Astrocyte of the cerebellum (primary cell): ENCODE data around the gene DNAI4.
"Not testable (repeated sequence)": the region's sequence is repeated elsewhere in the genome, so short reads cannot be mapped to it uniquely, and the experiment has no call there.

Source experiments
- DNase-seq: peaks from one replicate; pipeline ENCODE4 v3.0.0-alpha.2; 2011; ENCODE audit warnings: low read depth
- H3K4me3 ChIP-seq: 2 replicates; pipeline ENCODE4 v1.5.1; 2011; ENCODE audit warnings: mild to moderate bottlenecking, low read depth, low read length, moderate library complexity
- in situ Hi-C: cut with HindIII; loops from 2 replicates; pipeline ENCODE4 v1.10.0; 2017; ENCODE audit warnings: low sequenced_read_pairs
- TF ChIP-seq, protein P1 (sequence below): IDR thresholded peaks from 2 replicates; pipeline ENCODE4 v1.5.1; 2012; ENCODE audit warnings: low read length, low read depth, moderate library complexity, mild to moderate bottlenecking; ENCODE audit errors: missing control alignments

Gene DNAI4

DNA sequence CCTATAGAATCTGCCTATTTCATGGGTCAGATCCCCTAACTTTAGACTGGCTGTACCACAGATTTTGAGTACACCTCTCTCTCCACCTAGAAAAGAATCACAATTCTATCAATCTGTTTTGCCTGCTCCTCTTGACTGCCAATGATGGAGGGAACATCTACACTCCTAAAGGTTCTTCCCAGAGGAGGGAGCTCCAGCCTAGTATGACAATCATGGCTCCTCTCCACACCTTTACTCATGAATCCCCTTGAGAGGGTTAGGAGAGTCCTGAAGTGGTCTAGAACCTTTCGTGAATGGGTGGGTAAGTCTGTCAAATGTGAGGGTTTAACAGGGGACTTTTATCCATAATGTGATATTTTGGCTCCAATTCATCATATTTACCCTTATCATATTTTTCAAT lies 48.0 kb downstream of the DNAI4 start:
- DNase-seq = no peak
- in situ Hi-C loops = no loop called here
- TF ChIP-seq, protein P1, sequence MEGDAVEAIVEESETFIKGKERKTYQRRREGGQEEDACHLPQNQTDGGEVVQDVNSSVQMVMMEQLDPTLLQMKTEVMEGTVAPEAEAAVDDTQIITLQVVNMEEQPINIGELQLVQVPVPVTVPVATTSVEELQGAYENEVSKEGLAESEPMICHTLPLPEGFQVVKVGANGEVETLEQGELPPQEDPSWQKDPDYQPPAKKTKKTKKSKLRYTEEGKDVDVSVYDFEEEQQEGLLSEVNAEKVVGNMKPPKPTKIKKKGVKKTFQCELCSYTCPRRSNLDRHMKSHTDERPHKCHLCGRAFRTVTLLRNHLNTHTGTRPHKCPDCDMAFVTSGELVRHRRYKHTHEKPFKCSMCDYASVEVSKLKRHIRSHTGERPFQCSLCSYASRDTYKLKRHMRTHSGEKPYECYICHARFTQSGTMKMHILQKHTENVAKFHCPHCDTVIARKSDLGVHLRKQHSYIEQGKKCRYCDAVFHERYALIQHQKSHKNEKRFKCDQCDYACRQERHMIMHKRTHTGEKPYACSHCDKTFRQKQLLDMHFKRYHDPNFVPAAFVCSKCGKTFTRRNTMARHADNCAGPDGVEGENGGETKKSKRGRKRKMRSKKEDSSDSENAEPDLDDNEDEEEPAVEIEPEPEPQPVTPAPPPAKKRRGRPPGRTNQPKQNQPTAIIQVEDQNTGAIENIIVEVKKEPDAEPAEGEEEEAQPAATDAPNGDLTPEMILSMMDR = no peak
- H3K4me3 ChIP-seq = no peak overlapping the region

DNA sequence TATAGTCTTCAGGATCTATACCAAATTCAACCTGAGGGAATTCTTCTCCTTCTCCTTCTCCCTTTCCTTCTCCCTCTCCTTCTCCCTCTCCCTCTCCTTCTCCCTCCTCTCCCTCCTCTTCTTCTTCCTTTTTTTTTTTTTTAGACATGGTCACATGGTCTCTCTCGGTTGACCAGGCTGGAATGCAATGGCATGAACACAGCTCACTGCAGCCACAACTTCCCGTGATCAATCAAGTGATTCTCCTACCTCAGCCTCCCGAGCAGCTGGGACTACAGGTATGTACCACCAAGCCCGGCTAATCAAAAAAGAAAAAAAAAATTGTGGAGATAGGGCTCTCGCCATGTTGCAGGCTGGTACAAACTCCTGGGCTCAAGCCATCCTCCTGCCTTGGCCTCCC lies 51.5 kb downstream of the DNAI4 start:
- TF ChIP-seq, protein P1 = no peak
- H3K4me3 ChIP-seq = no peak overlapping the region
- in situ Hi-C loops = no loop called here
- DNase-seq = no peak

DNA sequence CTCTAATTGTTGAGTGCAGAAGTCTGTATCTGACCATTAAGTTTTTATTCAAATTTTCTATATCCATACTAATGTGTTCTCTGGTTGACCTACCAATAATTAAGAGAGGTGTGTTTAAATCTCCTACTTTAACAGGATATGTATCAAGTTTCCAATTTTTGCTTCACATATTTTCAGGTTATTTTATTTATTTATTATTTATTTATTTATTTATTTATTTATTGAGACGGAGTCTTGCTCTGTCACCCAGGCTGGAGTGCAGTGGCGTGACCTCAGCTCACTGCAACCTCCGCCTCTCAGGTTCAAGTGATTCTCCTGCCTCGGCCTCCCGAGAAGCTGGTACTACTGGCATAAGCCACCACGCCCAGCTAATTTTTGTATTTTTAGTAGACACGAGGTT lies 52.6 kb downstream of the DNAI4 start:
- DNase-seq, in situ Hi-C loops, H3K4me3 ChIP-seq: not testable (repeated sequence)

DNA sequence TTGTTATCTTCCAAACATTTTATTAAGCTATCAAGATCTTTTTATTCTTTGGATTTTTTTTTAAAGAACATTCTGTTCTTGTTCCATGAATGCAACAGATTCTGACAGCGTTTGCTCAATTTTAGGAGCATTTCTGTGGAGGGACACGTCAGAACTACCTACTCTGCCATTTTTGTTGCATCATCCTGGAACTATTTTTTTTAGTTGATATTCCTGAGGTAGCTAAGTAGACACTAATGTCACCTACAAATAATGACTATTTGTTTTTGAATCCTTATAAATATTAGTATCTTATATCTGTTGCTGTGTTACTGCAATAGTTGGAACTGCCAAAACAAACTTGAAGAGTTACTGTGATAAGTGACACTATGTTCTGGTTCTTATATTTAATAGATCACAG lies 57.2 kb downstream of the DNAI4 start:
- TF ChIP-seq, protein P1 = no peak
- no peak for DNase-seq
- in situ Hi-C loops = no loop called here
- H3K4me3 ChIP-seq = no peak overlapping the region

DNA sequence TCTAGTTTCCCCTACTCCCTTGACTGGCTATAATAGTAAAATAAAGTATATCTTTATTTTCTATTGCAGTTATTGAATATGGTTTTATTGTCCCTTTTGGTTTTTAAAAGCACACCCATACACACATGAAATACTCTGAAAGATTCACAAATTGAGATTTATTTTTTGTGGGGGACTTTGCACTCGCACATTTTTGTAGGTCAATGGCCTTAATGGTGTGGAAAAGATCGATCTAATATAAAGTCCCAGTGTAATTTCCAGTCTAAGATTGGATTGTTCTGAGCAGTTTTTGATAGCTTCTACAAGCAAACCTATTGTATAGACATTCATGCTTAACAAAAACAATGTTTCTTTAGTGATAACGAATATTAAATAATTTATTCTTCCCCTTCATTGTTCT lies 64.1 kb downstream of the DNAI4 start:
- no peak for DNase-seq
- in situ Hi-C loops = no loop called here
- no peak overlapping the region for H3K4me3 ChIP-seq
- TF ChIP-seq, protein P1 = no peak

DNA sequence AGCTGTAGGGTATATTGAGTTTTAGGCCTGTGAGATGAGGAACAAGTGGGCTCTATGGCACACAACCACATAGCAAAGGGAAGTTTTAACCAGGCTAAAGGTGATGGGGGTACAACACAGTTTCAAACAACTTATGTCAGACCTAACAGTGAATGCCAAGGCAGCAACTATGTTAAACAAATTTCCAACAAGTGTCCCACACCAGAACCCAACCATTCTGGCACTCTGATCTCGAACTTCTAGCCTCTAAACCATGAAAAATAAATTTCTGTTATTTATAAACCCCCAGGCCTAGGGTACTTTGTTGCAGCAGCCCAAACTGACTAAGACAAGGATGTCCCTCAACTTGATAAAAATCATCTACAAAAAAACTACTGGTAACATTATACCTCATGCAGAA lies 71.3 kb downstream of the DNAI4 start:
- in situ Hi-C loops = no loop called here
- DNase-seq = no peak
- TF ChIP-seq, protein P1 = no peak
- no peak overlapping the region for H3K4me3 ChIP-seq

DNA sequence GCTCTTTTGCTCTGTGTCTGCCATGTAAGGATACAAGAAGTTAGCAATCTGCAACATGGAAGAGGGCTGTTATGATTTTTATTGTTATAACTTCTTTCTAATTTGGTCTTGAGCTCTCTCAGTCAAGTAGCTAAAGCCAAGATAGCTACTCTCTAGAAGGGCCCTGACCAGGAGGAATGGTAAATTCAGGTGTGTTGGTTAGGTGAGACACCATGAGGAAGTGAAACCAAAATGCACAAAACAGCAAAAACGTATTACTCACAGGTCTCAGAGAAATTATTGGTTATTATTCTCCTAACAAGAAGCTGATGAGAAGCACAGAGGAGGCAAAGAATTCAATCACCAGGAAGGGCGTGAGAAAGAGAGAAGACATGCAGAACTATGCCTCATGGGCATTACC lies 71.8 kb downstream of the DNAI4 start:
- TF ChIP-seq, protein P1 = no peak
- in situ Hi-C loops = no loop called here
- no peak overlapping the region for H3K4me3 ChIP-seq
- no peak for DNase-seq
